Femur (tissue), 1 donor: ENCODE results near the gene GSG1.
"Not testable (repeated sequence)": the region's sequence is repeated elsewhere in the genome, so short reads cannot be mapped to it uniquely, and the experiment has no call there.

ENCODE experiments used
- DNase-seq: peaks from one replicate; pipeline ENCODE4 v3.0.0-alpha.2; 2017

GSG1 gene

DNA sequence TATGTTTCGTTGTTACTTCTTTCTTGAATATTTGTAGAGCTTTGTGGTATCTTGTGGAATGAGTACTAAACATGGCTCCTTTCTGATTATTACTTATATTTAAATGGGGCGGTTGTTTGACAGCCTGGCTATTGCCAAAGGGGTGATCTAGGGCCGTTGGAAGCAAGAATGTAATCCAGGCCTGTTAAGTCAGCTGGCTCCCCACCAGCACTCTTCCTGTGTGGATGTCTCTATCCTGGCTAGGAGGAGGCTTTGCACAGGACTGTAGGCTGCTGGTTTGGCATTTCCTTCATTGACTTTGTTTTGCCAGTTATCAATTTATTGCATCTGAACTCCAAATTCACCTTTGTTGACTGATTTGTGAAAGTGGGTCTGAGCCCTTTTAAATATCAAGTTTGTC, 53.7 kb downstream of the GSG1 start:
- DNase-seq, result no peak

DNA sequence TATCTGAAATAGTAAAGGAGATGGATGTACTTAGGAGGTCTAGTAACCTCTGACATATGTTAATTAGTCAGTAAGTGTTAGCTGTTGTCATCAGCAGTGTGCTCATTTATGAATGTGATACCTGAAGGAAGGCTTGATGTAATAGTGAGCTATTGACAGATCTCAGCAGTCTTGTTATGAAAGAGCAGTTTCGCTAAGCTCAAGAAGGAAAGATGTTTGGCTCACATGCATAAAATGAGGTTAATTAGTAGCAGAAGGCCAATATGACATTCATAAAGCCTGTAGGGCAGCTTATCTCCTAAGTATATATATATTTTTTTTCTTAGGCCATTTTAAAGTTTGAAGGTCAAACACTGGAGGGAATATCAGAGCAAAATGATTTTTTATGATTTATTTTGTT, 56.5 kb downstream of the GSG1 start:
- no peak for DNase-seq

DNA sequence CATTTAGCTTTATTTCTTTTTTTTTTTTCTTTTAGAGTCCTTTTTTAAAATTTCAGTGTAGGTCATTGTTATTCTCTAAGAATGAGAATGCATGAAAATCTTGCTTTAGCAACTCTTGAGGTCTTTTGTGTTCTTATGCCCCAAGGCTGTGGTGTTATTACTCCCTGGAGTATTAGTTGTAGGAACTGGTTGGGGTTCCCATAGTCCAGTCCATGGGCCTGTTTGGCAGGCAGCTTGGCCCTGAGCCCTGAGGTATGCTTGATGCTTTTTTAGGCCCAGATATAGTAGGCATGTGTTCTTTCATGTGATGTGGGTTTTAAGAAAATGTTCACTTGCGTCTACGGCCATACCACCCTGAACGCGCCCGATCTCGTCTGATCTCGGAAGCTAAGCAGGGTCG, 57.7 kb downstream of the GSG1 start:
- DNase-seq, result no peak

GRCh38 chr12:13044906-13045299, 58.6 kb downstream of the GSG1 start:
- DNase-seq, result peak; percentile 27

GRCh38 chr12:13044002-13044905, 59.2 kb downstream of the GSG1 start, which contains the start of gene FAM234B:
Gene FAM234B, plus strand, starts transcription at chr12:13044381. Its CDS starts 23 bp downstream, at chr12:13044404.
- DNase-seq, result peak; percentile 86

- DNase-seq, result no peak
Measured at GRCh38 chr12:13042666-13043230, 60.7 kb downstream of the GSG1 start.

GRCh38 chr12:13041224-13041623, 62.2 kb downstream of the GSG1 start:
- no peak for DNase-seq

DNA sequence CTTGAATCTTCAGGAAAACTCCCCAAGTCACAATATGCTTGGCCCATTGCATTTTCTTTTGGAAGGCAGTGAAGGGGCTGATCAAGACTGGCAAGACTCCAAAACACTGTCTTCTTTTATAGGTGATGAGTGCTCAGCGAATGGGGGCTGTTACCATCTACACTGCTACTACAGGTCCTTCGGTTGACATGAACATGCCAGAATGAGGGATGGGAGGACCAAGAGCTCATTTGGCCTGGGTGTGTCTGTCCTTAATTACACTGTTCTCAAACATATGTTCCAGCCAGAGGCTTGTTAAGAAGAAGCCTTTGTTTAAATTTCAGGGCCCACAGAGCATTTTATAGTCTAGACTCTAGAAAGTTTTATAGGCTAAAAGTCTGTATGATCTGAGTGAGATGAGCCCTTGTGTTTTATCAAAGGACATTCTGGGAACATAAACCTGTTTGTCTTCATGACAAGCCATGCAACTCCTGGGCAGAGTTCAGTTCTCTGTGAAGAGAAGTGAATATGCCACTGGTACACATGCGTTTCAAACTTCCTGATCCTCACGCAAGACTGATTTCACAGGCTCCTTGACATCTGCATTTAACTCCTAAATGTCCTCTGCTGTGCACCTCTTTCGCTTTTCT, 64.0 kb downstream of the GSG1 start:
- DNase-seq, result no peak

DNA sequence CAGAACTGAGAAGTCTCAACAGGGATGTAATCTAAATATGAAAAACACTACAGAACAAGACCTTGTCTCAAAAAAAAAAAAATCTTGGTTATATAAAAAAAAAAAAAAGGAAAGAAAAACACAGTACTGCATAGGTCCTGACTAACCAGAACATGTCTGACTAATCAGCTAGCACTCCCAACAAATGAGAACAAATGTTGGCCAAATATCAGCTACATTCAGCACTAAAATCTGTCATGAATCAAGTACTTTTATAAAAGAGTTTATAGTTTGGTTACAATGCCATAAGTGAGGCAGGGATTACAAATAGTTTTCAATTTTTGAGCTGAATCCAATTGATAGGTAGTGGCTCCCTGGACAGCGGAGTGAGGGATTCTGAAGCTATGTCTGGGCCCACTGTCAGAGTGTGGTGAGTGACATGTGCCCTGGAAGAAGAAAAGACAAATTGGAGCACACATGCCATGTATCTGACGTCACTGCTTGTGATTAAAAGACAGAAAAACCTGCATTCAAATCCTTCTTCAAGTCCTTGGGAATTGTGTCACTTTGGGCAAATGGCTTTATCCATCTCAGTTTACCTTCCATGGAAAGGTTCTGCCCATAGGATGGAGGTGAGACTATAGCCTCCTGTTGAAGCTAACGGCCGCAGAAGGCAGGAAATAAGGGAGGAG, 64.8 kb downstream of the GSG1 start:
- DNase-seq, result no peak

- no peak for DNase-seq
Measured at GRCh38 chr12:13036881-13037280, 66.6 kb downstream of the GSG1 start.

DNA sequence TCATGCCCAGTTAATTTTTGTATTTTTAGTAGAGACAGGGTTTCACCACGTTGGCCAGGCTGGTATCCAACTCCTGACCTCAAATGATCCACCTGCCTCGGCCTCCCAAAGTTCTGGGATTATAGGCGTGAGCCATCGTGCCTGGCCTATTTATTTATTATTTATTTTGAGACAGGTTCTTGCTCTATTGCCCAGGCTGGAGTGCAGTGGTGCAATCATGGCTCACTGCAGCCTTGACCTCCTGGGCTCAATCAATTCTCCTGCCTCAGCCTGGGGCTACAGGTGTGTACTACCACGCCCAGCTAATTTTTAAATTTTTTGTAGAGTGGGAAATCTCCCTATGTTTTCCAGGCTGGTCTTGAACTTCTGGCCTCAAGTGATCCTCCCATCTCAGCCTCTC, 68.1 kb downstream of the GSG1 start:
- DNase-seq, result not testable (repeated sequence)
